ENCODE results near the gene NDUFB11. TPM values are rescaled to one million over a fixed set of nuclear protein-coding genes. Genes with fewer than 3 reads are reported as not detected.
A peak's percentile ranks its signal among the peaks of the same experiment; 100 is the strongest.

NDUFB11 gene
- total and polyA plus RNA-seq, 9 of the 15 experiments (the other 6 are each of a cell fraction or from before 2014, with no cell fraction given), result 20.9 to 269 (median 86.8) TPM

- TF ChIP-seq ZNF197 (CRISPR knock-in tag; IDR thresholded peaks at IDR 0.05; ENCODE audit: low read depth) (no peak), TAF9B (IDR thresholded peaks at IDR 0.05; ENCODE audit: partially characterized antibody) (peak; percentile 89), E2F8 (IDR thresholded peaks at IDR 0.05; ENCODE audit: low read depth, partially characterized antibody) (no peak), TEAD4 (IDR thresholded peaks at IDR 0.05; ENCODE audit: low read length) (no peak), TEAD4 (CRISPR knock-in tag; IDR thresholded peaks at IDR 0.05; ENCODE audit: borderline replicate concordance) (no peak), THRAP3 (IDR thresholded peaks at IDR 0.05; ENCODE audit: borderline replicate concordance) (no peak), NEUROD1 (IDR thresholded peaks at IDR 0.05; ENCODE audit: borderline replicate concordance, low read depth, low read length, partially characterized antibody) (peak; percentile 6), KAT7 (CRISPR knock-in tag; IDR thresholded peaks at IDR 0.05; ENCODE audit: borderline replicate concordance) (no peak), MTF1 (CRISPR knock-in tag; IDR thresholded peaks at IDR 0.05; ENCODE audit: borderline replicate concordance) (no peak), FOXP1 (CRISPR knock-in tag; IDR thresholded peaks at IDR 0.05) (no peak), DNMT1 (IDR thresholded peaks at IDR 0.05) (no peak), YBX1 (IDR thresholded peaks at IDR 0.05) (no peak), MEIS2 (IDR thresholded peaks at IDR 0.05; ENCODE audit: partially characterized antibody) (peak; percentile 62), NR0B1 (IDR thresholded peaks at IDR 0.05; ENCODE audit: partially characterized antibody) (no peak), SRF (CRISPR knock-in tag; IDR thresholded peaks at IDR 0.05) (peak in 1 of 2 experiments; percentile 59; a peak in 1 of 4 replicates), RBM25 (IDR thresholded peaks at IDR 0.05; ENCODE audit: low read depth, low read length, severe bottlenecking) (peak; percentile 31), TAF7 (tag; IDR thresholded peaks at IDR 0.05) (peak; percentile 58; the same call in 1 of the 2 replicates), ZNF764 (CRISPR knock-in tag; IDR thresholded peaks at IDR 0.05; ENCODE audit: low read depth) (no peak)
- TF ChIP-seq, protein P1, sequence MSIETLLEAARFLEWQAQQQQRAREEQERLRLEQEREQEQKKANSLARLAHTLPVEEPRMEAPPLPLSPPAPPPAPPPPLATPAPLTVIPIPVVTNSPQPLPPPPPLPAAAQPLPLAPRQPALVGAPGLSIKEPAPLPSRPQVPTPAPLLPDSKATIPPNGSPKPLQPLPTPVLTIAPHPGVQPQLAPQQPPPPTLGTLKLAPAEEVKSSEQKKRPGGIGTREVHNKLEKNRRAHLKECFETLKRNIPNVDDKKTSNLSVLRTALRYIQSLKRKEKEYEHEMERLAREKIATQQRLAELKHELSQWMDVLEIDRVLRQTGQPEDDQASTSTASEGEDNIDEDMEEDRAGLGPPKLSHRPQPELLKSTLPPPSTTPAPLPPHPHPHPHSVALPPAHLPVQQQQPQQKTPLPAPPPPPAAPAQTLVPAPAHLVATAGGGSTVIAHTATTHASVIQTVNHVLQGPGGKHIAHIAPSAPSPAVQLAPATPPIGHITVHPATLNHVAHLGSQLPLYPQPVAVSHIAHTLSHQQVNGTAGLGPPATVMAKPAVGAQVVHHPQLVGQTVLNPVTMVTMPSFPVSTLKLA (conservative IDR thresholded peaks at IDR 0.05), result peak; percentile 66 to 75; a peak in 3 of 4 replicates
Observed at GRCh38 chrX:47144626-47145394, at the start of gene NDUFB11, which contains the start of gene RBM10 (continued).
